Measurements from ENCODE around the gene NLRP3. TPM values are rescaled to one million over a fixed set of nuclear protein-coding genes. Genes with fewer than 3 reads are reported as not detected.
A peak's percentile ranks its signal among the peaks of the same experiment; 100 is the strongest.

The NLRP3 gene
- total and polyA plus RNA-seq, 2 donors (not counting 1 experiment from before 2014, with no cell fraction given): 1.4 to 1.7 TPM

DNA sequence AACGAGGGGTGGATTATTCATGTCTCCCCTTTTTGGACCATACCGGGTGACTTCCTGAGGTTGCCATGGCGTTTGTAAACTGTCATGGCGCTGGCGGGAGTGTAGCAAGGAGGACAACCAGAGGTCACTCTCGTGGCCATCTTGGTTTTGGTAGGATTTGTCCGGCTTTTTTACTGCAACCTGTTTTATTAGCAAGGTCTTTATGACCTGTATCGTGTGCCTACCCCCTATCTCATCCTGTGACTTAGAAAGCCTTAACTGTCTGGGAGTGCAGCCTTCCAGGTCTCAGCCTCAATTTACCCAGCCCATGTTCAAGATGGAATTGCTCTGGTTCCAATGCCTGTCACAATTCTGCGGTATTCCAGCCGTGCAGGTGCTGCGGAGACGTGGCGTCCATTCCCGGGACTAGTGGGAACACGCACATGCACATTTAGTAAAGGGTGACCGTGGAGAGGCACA lies 44.1 kb upstream of the NLRP3 start:
- H3K4me1 ChIP-seq (ENCODE audit: control insufficient read depth in 2 of 2, insufficient read depth in 2 of 2, low read length in 2 of 2): peaks cover 0 to 2% of the 10 kb centered on the region in 2 donors
- no peak overlapping the region for H3K27ac ChIP-seq (ENCODE audit: low read length in 2 of 2)
- no peaks in the 10 kb centered on the region for H3K36me3 ChIP-seq (replicated peaks in 1 of 2; ENCODE audit: control extremely low read depth in 1 of 2, control insufficient read depth in 1 of 2, extremely low read depth in 1 of 2, insufficient read depth in 2 of 2, low read length in 1 of 2)
- no peak for DNase-seq
- peaks cover 0 to 3% (median 0%) of the 10 kb centered on the region in 3 donors for H3K9me3 ChIP-seq (ENCODE audit: control extremely low read depth in 1 of 3, control insufficient read depth in 2 of 3, insufficient read depth in 1 of 3, low read length in 2 of 3)
- H3K4me2 ChIP-seq (replicated peaks; ENCODE audit: low read depth, low read length, poor library complexity, severe bottlenecking): no peak overlapping the region
- ATAC-seq (ENCODE audit: low read depth): no peak
- peaks cover 33% of the 10 kb centered on the region for H3K27me3 Mint-ChIP-seq
- H3K79me2 ChIP-seq (ENCODE audit: control insufficient read depth, insufficient read depth, low read length): no peaks in the 10 kb centered on the region
- no peak overlapping the region for H3K27ac Mint-ChIP-seq
- no peak overlapping the region for H2AFZ ChIP-seq (ENCODE audit: insufficient read depth, low read depth, low read length, poor library complexity, severe bottlenecking)
- H3K9me3 Mint-ChIP-seq (ENCODE audit: insufficient read depth): no peaks in the 10 kb centered on the region
- H3K4me1 Mint-ChIP-seq: peaks cover 7% of the 10 kb centered on the region
- ChIA-PET POLR2A (no interaction called here), CTCF (interaction anchor here (1.2 to 4.4 kb wide), 16 partner anchors 17 to 330 kb away, joined by 3 to 235 read pairs (median 4); no protein-coding TSS in a partner anchor)
- no peak overlapping the region for H3K4me3 ChIP-seq (ENCODE audit: control extremely low read depth in 1 of 5, extremely low read depth in 1 of 5, insufficient read depth in 1 of 5, low read depth in 2 of 5, low read length in 4 of 5)
- TF ChIP-seq, protein P1, sequence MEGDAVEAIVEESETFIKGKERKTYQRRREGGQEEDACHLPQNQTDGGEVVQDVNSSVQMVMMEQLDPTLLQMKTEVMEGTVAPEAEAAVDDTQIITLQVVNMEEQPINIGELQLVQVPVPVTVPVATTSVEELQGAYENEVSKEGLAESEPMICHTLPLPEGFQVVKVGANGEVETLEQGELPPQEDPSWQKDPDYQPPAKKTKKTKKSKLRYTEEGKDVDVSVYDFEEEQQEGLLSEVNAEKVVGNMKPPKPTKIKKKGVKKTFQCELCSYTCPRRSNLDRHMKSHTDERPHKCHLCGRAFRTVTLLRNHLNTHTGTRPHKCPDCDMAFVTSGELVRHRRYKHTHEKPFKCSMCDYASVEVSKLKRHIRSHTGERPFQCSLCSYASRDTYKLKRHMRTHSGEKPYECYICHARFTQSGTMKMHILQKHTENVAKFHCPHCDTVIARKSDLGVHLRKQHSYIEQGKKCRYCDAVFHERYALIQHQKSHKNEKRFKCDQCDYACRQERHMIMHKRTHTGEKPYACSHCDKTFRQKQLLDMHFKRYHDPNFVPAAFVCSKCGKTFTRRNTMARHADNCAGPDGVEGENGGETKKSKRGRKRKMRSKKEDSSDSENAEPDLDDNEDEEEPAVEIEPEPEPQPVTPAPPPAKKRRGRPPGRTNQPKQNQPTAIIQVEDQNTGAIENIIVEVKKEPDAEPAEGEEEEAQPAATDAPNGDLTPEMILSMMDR (IDR thresholded peaks at IDR 0.05): no peak
- no peak for TF ChIP-seq EZH2 (IDR thresholded peaks at IDR 0.05; ENCODE audit: borderline replicate concordance, insufficient read depth, low read depth, low read length, poor library complexity, severe bottlenecking)
- no peak overlapping the region for H3K4me3 Mint-ChIP-seq
- no peak overlapping the region for H3K9ac ChIP-seq (ENCODE audit: low read length)
- no peaks in the 10 kb centered on the region for H4K20me1 ChIP-seq (ENCODE audit: control insufficient read depth, insufficient read depth, low read length, poor library complexity, severe bottlenecking)
- intact Hi-C loops (cut with micrococcal nuclease): loop anchor here (1.0 to 5.0 kb wide), 4 partner anchors 18 to 465 kb away; no protein-coding TSS in a partner anchor
- 95% methylated on average over 12 of the region's 16 CpGs for WGBS (ENCODE audit: insufficient coverage)
- peaks cover 0 to 16% (median 0%) of the 10 kb centered on the region in 4 experiments for H3K27me3 ChIP-seq (replicated peaks in 1 of 4; ENCODE audit: control extremely low read depth in 1 of 4, control insufficient read depth in 3 of 4, insufficient read depth in 4 of 4, low read length in 3 of 4)

DNA sequence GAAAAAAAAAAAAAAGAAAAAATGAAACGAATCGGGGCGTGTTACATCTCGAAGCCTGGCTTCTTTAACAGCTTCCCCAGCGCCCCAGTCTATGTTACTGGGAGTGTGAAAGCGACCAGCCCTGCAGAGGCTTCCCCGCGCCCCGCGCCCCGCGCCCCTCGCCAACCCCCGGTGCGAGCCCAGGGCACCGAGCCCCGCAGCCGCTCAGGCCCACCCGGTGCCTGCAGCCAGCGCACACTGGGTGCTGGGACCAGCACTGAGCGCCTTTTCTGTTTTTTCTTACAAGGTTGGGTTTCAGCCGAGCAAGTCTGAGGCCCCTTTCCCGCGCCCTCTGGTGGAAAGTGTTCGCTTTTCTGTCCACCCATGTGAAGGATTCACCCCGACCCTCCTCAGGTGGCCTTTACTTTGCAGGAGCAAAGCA lies 42.2 kb upstream of the NLRP3 start:
- POLR2A ChIA-PET: interaction anchor here (0.7 kb wide), 2 partner anchors 198 to 469 kb away, joined by 3 to 4 read pairs; no protein-coding TSS in a partner anchor
- Mint-ChIP-seq H3K27me3 (peaks cover 20% of the 10 kb centered on the region), H3K27ac (no peak overlapping the region), H3K9me3 (ENCODE audit: insufficient read depth) (no peaks in the 10 kb centered on the region), H3K4me3 (peak overlapping the region; percentile 41), H3K4me1 (peaks cover 7% of the 10 kb centered on the region)
- intact Hi-C loops (cut with micrococcal nuclease): loop anchor here (5.0 kb wide), 2 partner anchors 204 to 466 kb away; no protein-coding TSS in a partner anchor
- H3K4me1 ChIP-seq (ENCODE audit: control insufficient read depth in 2 of 2, insufficient read depth in 2 of 2, low read length in 2 of 2): peaks cover 0 to 2% of the 10 kb centered on the region in 2 donors
- H3K9ac ChIP-seq (ENCODE audit: low read length): peak overlapping the region; percentile 39
- peak overlapping the region; percentile 62 for H2AFZ ChIP-seq (ENCODE audit: insufficient read depth, low read depth, low read length, poor library complexity, severe bottlenecking)
- H3K79me2 ChIP-seq (ENCODE audit: control insufficient read depth, insufficient read depth, low read length): no peaks in the 10 kb centered on the region
- peaks cover 0 to 3% (median 0%) of the 10 kb centered on the region in 3 donors for H3K9me3 ChIP-seq (ENCODE audit: control extremely low read depth in 1 of 3, control insufficient read depth in 2 of 3, insufficient read depth in 1 of 3, low read length in 2 of 3)
- peak overlapping the region in 2 of 5 experiments; percentile 32 to 49 for H3K4me3 ChIP-seq (ENCODE audit: control extremely low read depth in 1 of 5, extremely low read depth in 1 of 5, insufficient read depth in 1 of 5, low read depth in 2 of 5, low read length in 4 of 5)
- WGBS (ENCODE audit: insufficient coverage): 33% methylated on average over 23 of the region's 26 CpGs
- no peaks in the 10 kb centered on the region for H3K36me3 ChIP-seq (replicated peaks in 1 of 2; ENCODE audit: control extremely low read depth in 1 of 2, control insufficient read depth in 1 of 2, extremely low read depth in 1 of 2, insufficient read depth in 2 of 2, low read length in 1 of 2)
- peak; percentile 71 for ATAC-seq (ENCODE audit: low read depth)
- H3K27me3 ChIP-seq (replicated peaks in 1 of 4; ENCODE audit: control extremely low read depth in 1 of 4, control insufficient read depth in 3 of 4, insufficient read depth in 4 of 4, low read length in 3 of 4): peaks cover 0 to 9% (median 0%) of the 10 kb centered on the region in 4 experiments
- no peak overlapping the region for H3K27ac ChIP-seq (ENCODE audit: low read length in 2 of 2)
- TF ChIP-seq EZH2 (IDR thresholded peaks at IDR 0.05; ENCODE audit: borderline replicate concordance, insufficient read depth, low read depth, low read length, poor library complexity, severe bottlenecking): no peak
- TF ChIP-seq, protein P1 (IDR thresholded peaks at IDR 0.05): peak; percentile 50
- H4K20me1 ChIP-seq (ENCODE audit: control insufficient read depth, insufficient read depth, low read length, poor library complexity, severe bottlenecking): no peaks in the 10 kb centered on the region
- peak; percentile 66 for DNase-seq
- CTCF ChIA-PET: interaction anchor here (1.5 to 4.4 kb wide), 15 partner anchors 8 to 466 kb away, joined by 4 to 235 read pairs (median 8); partner anchors contain the start of gene ZNF496
- H3K4me2 ChIP-seq (replicated peaks; ENCODE audit: low read depth, low read length, poor library complexity, severe bottlenecking): peak overlapping the region; percentile 77
